GM23338 (cell line): ENCODE data around the gene TRIB2. TPM values are rescaled to one million over a fixed set of nuclear protein-coding genes. Genes with fewer than 3 reads are reported as not detected.

Source experiments
- ATAC-seq: fragments of 200-7000 bp; cut with Tn5 transposase; 3 replicates; pipeline ENCODE4 v1.9.1; 2020
- DNase-seq: peaks from one replicate; pipeline ENCODE4 v3.0.0-alpha.2; 2015; ENCODE audit warnings: low spot score
- H2AFZ ChIP-seq: fragments of 200-600 bp; sonication (generic); 2 replicates; pipeline ENCODE4 v1.8.0; 2016; ENCODE audit warnings: antibody characterized with exemption, mild to moderate bottlenecking, moderate library complexity
- H3F3A ChIP-seq: fragments of 200-600 bp; sonication (generic); replicated peaks from 2 replicates; pipeline ENCODE4 v1.8.0; 2017; ENCODE audit warnings: antibody characterized with exemption, mixed run types, low read depth
- H3K27ac ChIP-seq: fragments of 200-600 bp; sonication (generic); 2 replicates; pipeline ENCODE4 v1.6.1; 2016; ENCODE audit warnings: low read depth
- H3K27me3 ChIP-seq: fragments of 200-600 bp; sonication (generic); 2 replicates; pipeline ENCODE4 v1.8.0; 2016; ENCODE audit warnings: mild to moderate bottlenecking, mixed run types, moderate library complexity; ENCODE audit not compliant: insufficient read depth
- H3K36me3 ChIP-seq: fragments of 200-600 bp; sonication (generic); 2 replicates; pipeline ENCODE4 v1.8.0; 2016; ENCODE audit warnings: mild to moderate bottlenecking; ENCODE audit not compliant: insufficient read depth
- H3K4me1 ChIP-seq: fragments of 200-600 bp; sonication (generic); 2 replicates; pipeline ENCODE4 v1.8.0; 2016; ENCODE audit warnings: mild to moderate bottlenecking, moderate library complexity; ENCODE audit not compliant: insufficient read depth
- H3K4me2 ChIP-seq: fragments of 200-600 bp; sonication (generic); 2 replicates; pipeline ENCODE4 v1.7.1; 2017; ENCODE audit warnings: mixed run types
- H3K4me3 ChIP-seq: fragments of 200-600 bp; sonication (generic); 2 replicates; pipeline ENCODE4 v1.6.1; 2016; ENCODE audit warnings: mixed run types
- H3K79me2 ChIP-seq: fragments of 200-600 bp; sonication (generic); replicated peaks from 2 replicates; pipeline ENCODE4 v1.8.0; 2017; ENCODE audit warnings: mild to moderate bottlenecking; ENCODE audit not compliant: insufficient read depth
- H3K9me2 ChIP-seq: fragments of 200-600 bp; sonication (generic); 2 replicates; pipeline ENCODE4 v1.8.0; 2017; ENCODE audit not compliant: insufficient read depth
- H4K20me1 ChIP-seq: fragments of 200-600 bp; sonication (generic); replicated peaks from 2 replicates; pipeline ENCODE4 v1.8.0; 2017; ENCODE audit warnings: mild to moderate bottlenecking; ENCODE audit not compliant: insufficient read depth
- H3K27ac Mint-ChIP-seq: 2 replicates; pipeline ENCODE4 v1.8.0; 2020; ENCODE audit warnings: inconsistent platforms, mild to moderate bottlenecking, moderate library complexity, mixed read lengths
- H3K27me3 Mint-ChIP-seq: 3 replicates; pipeline ENCODE4 v1.8.0; 2022; ENCODE audit warnings: low read depth, mild to moderate bottlenecking, moderate library complexity, mixed read lengths, inconsistent platforms; ENCODE audit not compliant: insufficient read depth, poor library complexity
- H3K36me3 Mint-ChIP-seq: 3 replicates; pipeline ENCODE4 v1.8.0; 2021; ENCODE audit warnings: low read depth, mild to moderate bottlenecking, inconsistent platforms, moderate library complexity, mixed read lengths
- H3K4me1 Mint-ChIP-seq: 3 replicates; pipeline ENCODE4 v1.8.0; 2020; ENCODE audit warnings: mild to moderate bottlenecking, inconsistent platforms, mixed read lengths
- H3K4me3 Mint-ChIP-seq: 3 replicates; pipeline ENCODE4 v1.8.0; 2021; ENCODE audit warnings: moderate library complexity, mild to moderate bottlenecking, inconsistent platforms, mixed read lengths
- H3K9me3 Mint-ChIP-seq: 3 replicates; pipeline ENCODE4 v1.8.0; 2020; ENCODE audit warnings: moderate library complexity, mild to moderate bottlenecking, inconsistent platforms, mixed read lengths
- POLR2AphosphoS5 ChIP-seq: IDR thresholded peaks from 2 replicates; pipeline ENCODE4 v1.6.1; 2016; ENCODE audit warnings: antibody characterized with exemption, low read depth
- ZNF114 ChIP-seq: fragments of 250-450 bp; sonication (Bioruptor Pico); IDR thresholded peaks from 2 replicates; pipeline ENCODE4 v1.5.0; 2020; ENCODE audit warnings: mild to moderate bottlenecking, moderate library complexity
- polyA plus RNA-seq: library from polyadenylated mRNA; unstranded; fragments of >200 nt; fragmentation: Nextera tagmentation; extraction: Ambion mirVana; gene quantifications from 2 replicates; pipeline ENCODE4 v1.2.1, GENCODE V29; 2016
- total RNA-seq: library from RNA; depleted of rRNA; stranded (reverse); fragments of >200 nt; shearing (Covaris generic); gene quantifications from 2 replicates; pipeline ENCODE4 v1.2.3, GENCODE V29; 2014
- TF ChIP-seq, protein P1 (sequence below), 2 experiments: fragments of 200-600 bp in 1 of 2; sonication (generic) in 1 of 2; conservative IDR thresholded peaks; 2 replicates each; pipeline versions ENCODE4 v1.5.1 to v1.6.1; 2016 to 2017; ENCODE audit warnings: antibody characterized with exemption in 2 of 2, low read depth in 2 of 2, mild to moderate bottlenecking in 2 of 2, moderate library complexity in 1 of 2

Gene TRIB2
- total and polyA plus RNA-seq, 2 experiments from 2014 or later = 40.3 to 109 TPM

DNA sequence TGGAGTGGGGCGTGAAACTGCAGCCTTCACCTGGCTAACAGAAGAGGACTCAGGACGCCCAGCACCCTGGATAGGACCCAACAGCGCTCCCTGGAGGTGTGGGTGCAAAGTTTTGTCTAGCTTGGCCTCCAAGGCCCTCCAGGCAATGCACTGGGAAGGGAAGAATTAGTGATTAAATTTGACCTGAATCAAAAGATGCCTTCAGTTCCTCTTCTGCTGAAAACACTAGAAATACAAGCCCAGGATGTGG is 779 bp upstream of the TRIB2 start:
- Mint-ChIP-seq H3K27ac (peak overlapping the region; percentile 80), H3K4me3 (peak overlapping the region; percentile 92), H3K9me3 (peaks cover 3% of the 10 kb centered on the region; the same call in 2 of the 3 replicates), H3K4me1 (peaks cover 27% of the 10 kb centered on the region), H3K36me3 (peaks cover 13% of the 10 kb centered on the region; the same call in 2 of the 3 replicates), H3K27me3 (peaks cover 13% of the 10 kb centered on the region)
- peak overlapping the region; percentile 88 for H3K4me2 ChIP-seq
- DNase-seq = peak; percentile 72
- peak; percentile 11 for ATAC-seq
- H3K27me3 ChIP-seq = peaks cover 24% of the 10 kb centered on the region
- peak overlapping the region; percentile 77; the same call in 1 of the 2 replicates for H3K27ac ChIP-seq
- no peaks in the 10 kb centered on the region for H3F3A ChIP-seq
- H4K20me1 ChIP-seq = peaks cover 13% of the 10 kb centered on the region; the same call in 1 of the 2 replicates
- peaks cover 32% of the 10 kb centered on the region for H3K79me2 ChIP-seq
- peak overlapping the region; percentile 98 for H3K4me3 ChIP-seq
- TF ChIP-seq, protein P1, sequence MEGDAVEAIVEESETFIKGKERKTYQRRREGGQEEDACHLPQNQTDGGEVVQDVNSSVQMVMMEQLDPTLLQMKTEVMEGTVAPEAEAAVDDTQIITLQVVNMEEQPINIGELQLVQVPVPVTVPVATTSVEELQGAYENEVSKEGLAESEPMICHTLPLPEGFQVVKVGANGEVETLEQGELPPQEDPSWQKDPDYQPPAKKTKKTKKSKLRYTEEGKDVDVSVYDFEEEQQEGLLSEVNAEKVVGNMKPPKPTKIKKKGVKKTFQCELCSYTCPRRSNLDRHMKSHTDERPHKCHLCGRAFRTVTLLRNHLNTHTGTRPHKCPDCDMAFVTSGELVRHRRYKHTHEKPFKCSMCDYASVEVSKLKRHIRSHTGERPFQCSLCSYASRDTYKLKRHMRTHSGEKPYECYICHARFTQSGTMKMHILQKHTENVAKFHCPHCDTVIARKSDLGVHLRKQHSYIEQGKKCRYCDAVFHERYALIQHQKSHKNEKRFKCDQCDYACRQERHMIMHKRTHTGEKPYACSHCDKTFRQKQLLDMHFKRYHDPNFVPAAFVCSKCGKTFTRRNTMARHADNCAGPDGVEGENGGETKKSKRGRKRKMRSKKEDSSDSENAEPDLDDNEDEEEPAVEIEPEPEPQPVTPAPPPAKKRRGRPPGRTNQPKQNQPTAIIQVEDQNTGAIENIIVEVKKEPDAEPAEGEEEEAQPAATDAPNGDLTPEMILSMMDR (conservative IDR thresholded peaks at IDR 0.05; ENCODE audit: low read depth in 2 of 2) = peak; percentile 70 to 79
- TF ChIP-seq POLR2AphosphoS5 = no peak
- peak overlapping the region; percentile 93 for H2AFZ ChIP-seq
- no peaks in the 10 kb centered on the region for H3K36me3 ChIP-seq
- peaks cover 30% of the 10 kb centered on the region for H3K4me1 ChIP-seq
- H3K9me2 ChIP-seq = peaks cover 4% of the 10 kb centered on the region

GRCh38 chr2:12717191-12718014 is 667 bp downstream of the TRIB2 start:
- Mint-ChIP-seq H3K27me3 (peaks cover 13% of the 10 kb centered on the region), H3K27ac (peak overlapping the region; percentile 94), H3K9me3 (peaks cover 3% of the 10 kb centered on the region; the same call in 2 of the 3 replicates), H3K36me3 (peaks cover 13% of the 10 kb centered on the region; the same call in 2 of the 3 replicates), H3K4me3 (peak overlapping the region; percentile 98), H3K4me1 (peaks cover 42% of the 10 kb centered on the region)
- Histone ChIP-seq H2AFZ (peak overlapping the region; percentile 92), H3K36me3 (no peaks in the 10 kb centered on the region), H3K27ac (peak overlapping the region; percentile 80; the same call in 1 of the 2 replicates), H3K9me2 (no peaks in the 10 kb centered on the region), H3K4me1 (peaks cover 44% of the 10 kb centered on the region), H3K79me2 (peaks cover 46% of the 10 kb centered on the region), H3K4me3 (peak overlapping the region; percentile 98), H4K20me1 (peaks cover 26% of the 10 kb centered on the region), H3K4me2 (peak overlapping the region; percentile 92), H3K27me3 (peaks cover 24% of the 10 kb centered on the region), H3F3A (no peaks in the 10 kb centered on the region)
- TF ChIP-seq, protein P1 (conservative IDR thresholded peaks at IDR 0.05; ENCODE audit: low read depth in 2 of 2) = peak; percentile 20 to 35
- no peak for TF ChIP-seq ZNF114 (CRISPR knock-in tag)
- DNase-seq (peak; percentile 75), ATAC-seq (peak; percentile 52)
